Breast epithelium (tissue), 4 donors: ENCODE results near the gene INSC. TPM values are rescaled to one million over a fixed set of nuclear protein-coding genes. Genes with fewer than 3 reads are reported as not detected.
A peak's percentile ranks its signal among the peaks of the same experiment; 100 is the strongest.

Source experiments
- DNase-seq, 2 donors: peaks; one replicate each; pipeline ENCODE4 v3.0.0-alpha.2; 2019; ENCODE audit warnings: low spot score in 2 of 2
- H3K27ac ChIP-seq, 2 donors: fragments of 200-600 bp; sonication (generic) in 1 of 2; one replicate each; pipeline ENCODE4 v1.5.1; 2016 to 2019; ENCODE audit warnings: mild to moderate bottlenecking in 1 of 2
- H3K27me3 ChIP-seq, 2 donors: fragments of 200-600 bp; sonication (generic) in 1 of 2; one replicate each; pipeline versions ENCODE4 v1.5.1 to v1.6.0; 2017 to 2019; ENCODE audit warnings: control low read depth in 1 of 2, mild to moderate bottlenecking in 1 of 2
- H3K36me3 ChIP-seq: fragments of 200-600 bp; one replicate; pipeline ENCODE4 v1.5.1; 2019
- H3K4me1 ChIP-seq, 2 donors: fragments of 200-600 bp; sonication (generic); one replicate each; pipeline ENCODE4 v1.5.1; 2016 to 2019; ENCODE audit warnings: control low read depth in 1 of 2
- H3K4me3 ChIP-seq, 3 donors: fragments of 200-600 bp; sonication (generic); 1 replicate in 2 of 3; 2 replicates in 1 of 3; pipeline ENCODE4 v1.5.1; 2016 to 2019; ENCODE audit warnings: mild to moderate bottlenecking in 3 of 3, moderate library complexity in 2 of 3
- H3K9me3 ChIP-seq, 2 donors: fragments of 200-600 bp; sonication (generic) in 1 of 2; one replicate each; pipeline ENCODE4 v1.5.1; 2016 to 2019; ENCODE audit warnings: control low read depth in 1 of 2
- POLR2A ChIP-seq: fragments of 450-650 bp; IDR thresholded peaks from one replicate; pipeline ENCODE4 v1.6.1; 2016; ENCODE audit warnings: antibody characterized with exemption, mild to moderate bottlenecking, moderate library complexity
- POLR2AphosphoS5 ChIP-seq, 3 donors: sonication (generic); formaldehyde crosslinking; IDR thresholded peaks; one replicate each; pipeline ENCODE4 v1.6.1; 2017; ENCODE audit warnings: antibody characterized with exemption in 3 of 3
- intact Hi-C: fragments of 100-400 bp; cut with DNase I; formaldehyde crosslinking; loops from one replicate; pipeline ENCODE4 v1.15.1; 2023; ENCODE audit warnings: low total_unique reads
- total RNA-seq, 3 donors: library from RNA; depleted of rRNA; stranded (reverse); fragments of >200 nt; gene quantifications; one replicate each; pipeline ENCODE4 v1.1.0, GENCODE V29; 2016
- TF ChIP-seq, protein P1 (sequence below), 3 donors: fragments of 450-650 bp; IDR thresholded peaks; one replicate each; pipeline ENCODE4 v1.5.1; 2016 to 2017; ENCODE audit warnings: antibody characterized with exemption in 3 of 3, mild to moderate bottlenecking in 3 of 3, moderate library complexity in 3 of 3

INSC gene
- total RNA-seq, 3 donors from 2014 or later = 0.33 to 0.88 TPM; not detected in 1

DNA sequence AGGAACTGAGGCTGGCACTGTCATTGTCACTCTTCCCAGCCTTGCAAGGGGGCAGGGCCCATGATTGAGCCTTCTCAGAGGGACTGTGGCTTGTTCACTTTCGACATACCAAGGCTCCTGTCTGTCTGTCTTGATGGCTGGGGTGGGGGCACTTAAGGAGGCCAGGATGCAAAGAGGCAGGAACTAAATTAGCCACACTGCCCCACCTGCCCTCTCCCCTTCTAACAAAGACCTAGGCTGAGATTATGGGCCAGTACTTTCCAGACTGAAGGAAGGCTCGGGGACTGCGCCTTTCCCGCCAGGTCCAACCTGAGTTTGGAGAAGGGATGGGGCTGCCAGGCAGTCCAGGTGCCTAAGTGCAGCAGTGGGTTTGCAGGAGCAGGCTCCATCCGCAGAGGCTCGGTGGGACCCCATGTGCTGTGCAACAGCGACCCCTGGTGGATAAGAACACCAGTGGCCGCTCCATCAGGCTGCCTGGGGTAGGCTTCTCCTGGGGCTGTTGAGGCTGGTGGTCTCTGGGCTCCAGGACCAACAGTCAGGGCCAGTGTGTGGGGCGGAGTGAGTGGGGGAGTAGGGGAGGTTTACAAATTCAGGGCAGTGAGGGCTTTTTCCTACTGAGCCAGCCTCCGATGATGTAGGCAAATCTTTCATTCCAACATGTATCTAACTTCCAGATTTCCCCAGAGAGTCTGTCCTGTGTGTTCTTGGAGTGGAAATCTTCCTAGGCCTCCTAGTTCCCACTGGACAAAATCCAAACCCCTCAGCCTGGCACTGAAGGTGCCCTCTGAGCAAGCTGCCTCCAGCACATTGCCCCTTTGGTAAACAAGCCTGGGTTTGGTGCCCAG is 93.9 kb downstream of the INSC start:
- peak; percentile 40 to 69 for DNase-seq
- Histone ChIP-seq H3K4me3 (no peak overlapping the region), H3K9me3 (no peaks in the 10 kb centered on the region), H3K27me3 (no peaks in the 10 kb centered on the region), H3K36me3 (no peaks in the 10 kb centered on the region), H3K4me1 (no peaks in the 10 kb centered on the region), H3K27ac (no peak overlapping the region)
- intact Hi-C loops = loop anchor here (10.0 kb wide), 1 partner anchor 104 kb away; no protein-coding TSS in a partner anchor
- TF ChIP-seq, protein P1, sequence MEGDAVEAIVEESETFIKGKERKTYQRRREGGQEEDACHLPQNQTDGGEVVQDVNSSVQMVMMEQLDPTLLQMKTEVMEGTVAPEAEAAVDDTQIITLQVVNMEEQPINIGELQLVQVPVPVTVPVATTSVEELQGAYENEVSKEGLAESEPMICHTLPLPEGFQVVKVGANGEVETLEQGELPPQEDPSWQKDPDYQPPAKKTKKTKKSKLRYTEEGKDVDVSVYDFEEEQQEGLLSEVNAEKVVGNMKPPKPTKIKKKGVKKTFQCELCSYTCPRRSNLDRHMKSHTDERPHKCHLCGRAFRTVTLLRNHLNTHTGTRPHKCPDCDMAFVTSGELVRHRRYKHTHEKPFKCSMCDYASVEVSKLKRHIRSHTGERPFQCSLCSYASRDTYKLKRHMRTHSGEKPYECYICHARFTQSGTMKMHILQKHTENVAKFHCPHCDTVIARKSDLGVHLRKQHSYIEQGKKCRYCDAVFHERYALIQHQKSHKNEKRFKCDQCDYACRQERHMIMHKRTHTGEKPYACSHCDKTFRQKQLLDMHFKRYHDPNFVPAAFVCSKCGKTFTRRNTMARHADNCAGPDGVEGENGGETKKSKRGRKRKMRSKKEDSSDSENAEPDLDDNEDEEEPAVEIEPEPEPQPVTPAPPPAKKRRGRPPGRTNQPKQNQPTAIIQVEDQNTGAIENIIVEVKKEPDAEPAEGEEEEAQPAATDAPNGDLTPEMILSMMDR (IDR thresholded peaks at IDR 0.05) = peak; percentile 24 to 89 (median 84)
- TF ChIP-seq POLR2AphosphoS5 (IDR thresholded peaks at IDR 0.05) (no peak), POLR2A (no peak)

DNA sequence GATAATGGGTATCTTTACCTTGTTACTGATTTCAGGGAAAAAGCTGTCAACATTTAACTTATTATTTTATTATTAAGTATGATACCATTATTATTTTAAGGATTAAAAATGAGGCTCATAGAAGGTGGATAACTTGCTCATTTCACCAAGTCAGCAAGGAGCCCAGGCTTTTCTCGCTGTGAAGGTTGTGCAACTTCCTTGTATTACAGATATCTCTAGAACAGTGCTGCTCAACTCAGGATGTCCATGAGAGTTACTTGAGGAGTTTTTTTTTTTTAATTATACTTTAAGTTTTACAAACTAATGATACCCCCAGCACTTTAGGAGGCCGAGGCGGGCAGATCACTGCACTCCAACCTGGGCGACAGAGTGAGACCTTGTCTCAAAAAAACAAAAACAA is 98.2 kb downstream of the INSC start:
- intact Hi-C loops = no loop called here
- no peaks in the 10 kb centered on the region for H3K27me3 ChIP-seq
- no peaks in the 10 kb centered on the region for H3K36me3 ChIP-seq
- H3K9me3 ChIP-seq = no peaks in the 10 kb centered on the region
- H3K4me1 ChIP-seq = no peaks in the 10 kb centered on the region
- DNase-seq = no peak
- no peak overlapping the region for H3K27ac ChIP-seq
- H3K4me3 ChIP-seq = no peak overlapping the region
- TF ChIP-seq, protein P1 (IDR thresholded peaks at IDR 0.05) = no peak
- TF ChIP-seq POLR2A = no peak

GRCh38 chr11:15213471-15214231 is 98.9 kb downstream of the INSC start:
- Histone ChIP-seq H3K27ac (no peak overlapping the region), H3K4me3 (no peak overlapping the region), H3K4me1 (no peaks in the 10 kb centered on the region), H3K9me3 (no peaks in the 10 kb centered on the region), H3K36me3 (no peaks in the 10 kb centered on the region), H3K27me3 (no peaks in the 10 kb centered on the region)
- intact Hi-C loops = no loop called here
- DNase-seq = no peak
- TF ChIP-seq, protein P1 (IDR thresholded peaks at IDR 0.05) = no peak
- no peak for TF ChIP-seq POLR2A
- TF ChIP-seq POLR2AphosphoS5 (IDR thresholded peaks at IDR 0.05) = no peak

DNA sequence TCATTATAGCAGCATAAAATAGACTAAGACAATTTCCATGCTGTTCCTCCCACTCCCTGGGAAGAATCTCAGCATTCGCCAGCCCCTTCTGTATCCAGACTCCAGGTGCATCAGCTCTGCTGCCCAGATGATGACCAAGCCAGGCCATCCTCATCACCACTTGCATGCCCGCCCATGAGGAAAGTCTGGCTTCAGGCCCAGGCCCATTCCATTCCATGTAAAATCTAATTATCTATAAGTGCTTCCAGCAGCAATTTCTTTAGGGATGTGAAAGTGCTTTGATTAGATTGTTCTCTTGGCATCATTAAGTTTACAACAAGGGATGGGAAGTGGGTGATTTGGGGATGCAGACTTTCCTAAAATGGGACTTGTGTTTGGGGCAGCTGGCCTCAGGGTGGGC is 100.3 kb downstream of the INSC start:
- intact Hi-C loops = no loop called here
- DNase-seq = no peak
- Histone ChIP-seq H3K4me1 (no peaks in the 10 kb centered on the region), H3K27ac (no peak overlapping the region), H3K4me3 (no peak overlapping the region), H3K36me3 (no peaks in the 10 kb centered on the region), H3K9me3 (no peaks in the 10 kb centered on the region), H3K27me3 (no peaks in the 10 kb centered on the region)
- TF ChIP-seq, protein P1 (IDR thresholded peaks at IDR 0.05) = no peak
- TF ChIP-seq POLR2A = no peak
- TF ChIP-seq POLR2AphosphoS5 (IDR thresholded peaks at IDR 0.05) = no peak

GRCh38 chr11:15216678-15217077 is 102.0 kb downstream of the INSC start:
- Histone ChIP-seq H3K36me3 (no peaks in the 10 kb centered on the region), H3K9me3 (no peaks in the 10 kb centered on the region), H3K4me3 (no peak overlapping the region), H3K27me3 (no peaks in the 10 kb centered on the region), H3K4me1 (no peaks in the 10 kb centered on the region), H3K27ac (no peak overlapping the region)
- DNase-seq = no peak
- intact Hi-C loops = no loop called here
- TF ChIP-seq, protein P1 (IDR thresholded peaks at IDR 0.05) = no peak
- no peak for TF ChIP-seq POLR2A
- TF ChIP-seq POLR2AphosphoS5 (IDR thresholded peaks at IDR 0.05) = no peak
